ENCODE results near the gene SLC23A1. TPM values are rescaled to one million over a fixed set of nuclear protein-coding genes. Genes with fewer than 3 reads are reported as not detected.

SLC23A1 gene
- total RNA-seq, 1 experiment from 2014 or later = not detected

GRCh38 chr5:139344177-139344576 is 38.9 kb downstream of the SLC23A1 start:
- Histone ChIP-seq H3K27me3 (ENCODE audit: control insufficient read depth, insufficient read depth, low read length) (no peaks in the 10 kb centered on the region), H3K36me3 (ENCODE audit: control insufficient read depth, insufficient read depth, low read length) (peaks cover 3% of the 10 kb centered on the region; the same call in 1 of the 2 replicates), H3K9me3 (ENCODE audit: control insufficient read depth, insufficient read depth, low read depth, low read length) (no peaks in the 10 kb centered on the region), H3K4me3 (ENCODE audit: low read depth in 2 of 2, low read length in 2 of 2) (no peak overlapping the region), H3K27ac (ENCODE audit: low read length) (no peak overlapping the region), H3K4me1 (ENCODE audit: control insufficient read depth, insufficient read depth, low read length) (peaks cover 12% of the 10 kb centered on the region)
- POLR2A ChIA-PET = interaction anchor here (0.6 kb wide), 1 partner anchor 14 kb away, joined by 10 read pairs; no protein-coding TSS in a partner anchor
- in situ Hi-C loops (cut with HindIII; ENCODE audit: low pct_unique_long_range_greater_than_20kb, low sequenced_read_pairs) = no loop called here
- intact Hi-C loops (cut with micrococcal nuclease; ENCODE audit: unreplicated experiment) = no loop called here
- TF ChIP-seq POLR2AphosphoS5 (IDR thresholded peaks at IDR 0.05; ENCODE audit: low read depth, low read length) = no peak
- TF ChIP-seq SIN3A (IDR thresholded peaks at IDR 0.05; ENCODE audit: borderline replicate concordance, insufficient read depth, low read depth, low read length) = no peak
- no peak for TF ChIP-seq CTCF (IDR thresholded peaks at IDR 0.05)
- TF ChIP-seq TCF7L2 (IDR thresholded peaks at IDR 0.05; ENCODE audit: low read depth, low read length) = no peak
- no peak for TF ChIP-seq REST (IDR thresholded peaks at IDR 0.05; ENCODE audit: insufficient read depth in 1 of 2, low read depth in 2 of 2, low read length in 1 of 2)
- no peak for DNase-seq (ENCODE audit: low read depth, low spot score)
- BruUV-seq (replicated peaks) = no TSS peak
- CTCF ChIA-PET = no interaction called here
- ATAC-seq = no peak

GRCh38 chr5:139343476-139343875 is 39.6 kb downstream of the SLC23A1 start:
- CTCF ChIA-PET = no interaction called here
- no peak for ATAC-seq
- POLR2A ChIA-PET = interaction anchor here (0.6 kb wide), 1 partner anchor 15 kb away, joined by 10 read pairs; no protein-coding TSS in a partner anchor

More at GRCh38 chr5:139343476-139343875, 39.6 kb downstream of the SLC23A1 start:
- peaks cover 3% of the 10 kb centered on the region; the same call in 1 of the 2 replicates for H3K36me3 ChIP-seq (ENCODE audit: control insufficient read depth, insufficient read depth, low read length)
- peaks cover 12% of the 10 kb centered on the region for H3K4me1 ChIP-seq (ENCODE audit: control insufficient read depth, insufficient read depth, low read length)
- intact Hi-C loops (cut with micrococcal nuclease; ENCODE audit: unreplicated experiment) = no loop called here
- TF ChIP-seq SIN3A (IDR thresholded peaks at IDR 0.05; ENCODE audit: borderline replicate concordance, insufficient read depth, low read depth, low read length) = no peak
- TF ChIP-seq POLR2AphosphoS5 (IDR thresholded peaks at IDR 0.05; ENCODE audit: low read depth, low read length) = no peak
- TF ChIP-seq TCF7L2 (IDR thresholded peaks at IDR 0.05; ENCODE audit: low read depth, low read length) = no peak
- TF ChIP-seq REST (IDR thresholded peaks at IDR 0.05; ENCODE audit: insufficient read depth in 1 of 2, low read depth in 2 of 2, low read length in 1 of 2) = no peak
- TF ChIP-seq CTCF (IDR thresholded peaks at IDR 0.05) = no peak
- H3K9me3 ChIP-seq (ENCODE audit: control insufficient read depth, insufficient read depth, low read depth, low read length) = no peaks in the 10 kb centered on the region
- H3K27me3 ChIP-seq (ENCODE audit: control insufficient read depth, insufficient read depth, low read length) = no peaks in the 10 kb centered on the region
- BruUV-seq (replicated peaks) = TSS peak; percentile 62
- peak overlapping the region; percentile 98; the same call in 1 of the 2 replicates for H3K27ac ChIP-seq (ENCODE audit: low read length)
- no peak for DNase-seq (ENCODE audit: low read depth, low spot score)
- in situ Hi-C loops (cut with HindIII; ENCODE audit: low pct_unique_long_range_greater_than_20kb, low sequenced_read_pairs) = no loop called here
- H3K4me3 ChIP-seq (ENCODE audit: low read depth in 2 of 2, low read length in 2 of 2) = peak overlapping the region; percentile 82 to 98; a peak in 3 of 4 replicates

Measured in Panc1 (cell line).